Measurements from ENCODE around the gene CD40.

The CD40 gene

GRCh38 chr20:46148313-46149208 lies 30.4 kb downstream of the CD40 start:
- DNase-seq (ENCODE audit: low read depth in 3 of 3): no peak

GRCh38 chr20:46150943-46151342 lies 32.8 kb downstream of the CD40 start:
- DNase-seq (ENCODE audit: low read depth in 3 of 3): no peak

- DNase-seq (ENCODE audit: low read depth in 3 of 3): peak in 2 of 3 donors; percentile 4 to 14
These were observed 33.8 kb downstream of the CD40 start for GRCh38 chr20:46151936-46152335.

GRCh38 chr20:46152824-46153586 lies 34.9 kb downstream of the CD40 start:
- DNase-seq (ENCODE audit: low read depth in 3 of 3): no peak

- no peak for DNase-seq (ENCODE audit: low read depth in 3 of 3)
These were observed 36.2 kb downstream of the CD40 start for GRCh38 chr20:46154305-46154704.

GRCh38 chr20:46154796-46155195 lies 36.7 kb downstream of the CD40 start:
- no peak for DNase-seq (ENCODE audit: low read depth in 3 of 3)

- DNase-seq (ENCODE audit: low read depth in 3 of 3): no peak
These were observed 38.0 kb downstream of the CD40 start for GRCh38 chr20:46156065-46156464.

- no peak for DNase-seq (ENCODE audit: low read depth in 3 of 3)
These were observed 39.0 kb downstream of the CD40 start for GRCh38 chr20:46157076-46157592.

GRCh38 chr20:46157625-46158024 lies 39.5 kb downstream of the CD40 start:
- DNase-seq (ENCODE audit: low read depth in 3 of 3): no peak

- DNase-seq (ENCODE audit: low read depth in 3 of 3): no peak
These were observed 40.4 kb downstream of the CD40 start for GRCh38 chr20:46158476-46158987.

- no peak for DNase-seq (ENCODE audit: low read depth in 3 of 3)
These were observed 41.2 kb downstream of the CD40 start for GRCh38 chr20:46159101-46159897.

GRCh38 chr20:46160661-46161060 lies 42.5 kb downstream of the CD40 start:
- no peak for DNase-seq (ENCODE audit: low read depth in 3 of 3)

GRCh38 chr20:46161921-46162320 lies 43.8 kb downstream of the CD40 start:
- DNase-seq (ENCODE audit: low read depth in 3 of 3): no peak

GRCh38 chr20:46164254-46164653 lies 46.1 kb downstream of the CD40 start:
- no peak for DNase-seq (ENCODE audit: low read depth in 3 of 3)

GRCh38 chr20:46167080-46167479 lies 49.0 kb downstream of the CD40 start:
- no peak for DNase-seq (ENCODE audit: low read depth in 3 of 3)

- no peak for DNase-seq (ENCODE audit: low read depth in 3 of 3)
These were observed 50.3 kb downstream of the CD40 start for GRCh38 chr20:46168438-46168837.

GRCh38 chr20:46169245-46170171 lies 51.4 kb downstream of the CD40 start:
- DNase-seq (ENCODE audit: low read depth in 3 of 3): no peak

GRCh38 chr20:46171476-46171875 lies 53.4 kb downstream of the CD40 start:
- DNase-seq (ENCODE audit: low read depth in 3 of 3): no peak

GRCh38 chr20:46171909-46172308 lies 53.8 kb downstream of the CD40 start:
- no peak for DNase-seq (ENCODE audit: low read depth in 3 of 3)

- no peak for DNase-seq (ENCODE audit: low read depth in 3 of 3)
These were observed 54.3 kb downstream of the CD40 start for GRCh38 chr20:46172455-46172854.

All from stimulated activated CD4-positive, alpha-beta T cell treated with anti-CD3 and anti-CD28 coated beads, TNF-alpha, amount 100 ng/mL, for 48 hours (primary cell).